HEK293 (cell line): ENCODE results near the gene AMPD1.

ENCODE experiments used
- CTCF ChIA-PET: fragments of 350-600 bp; formaldehyde crosslinking; extraction: SDS; loops from one replicate; lab custom pipeline; 2021; ENCODE audit warnings: antibody characterized with exemption; lab: Yijun Ruan, JAX
- POLR2A ChIA-PET: fragments of 300-600 bp; formaldehyde crosslinking; extraction: SDS; loops from one replicate; lab custom pipeline; 2020; ENCODE audit warnings: antibody characterized with exemption, inconsistent platforms; lab: Yijun Ruan, JAX
- H3K27ac ChIP-seq: fragments of 200-500 bp; sonication (Bioruptor generic); 2 replicates; pipeline ENCODE4 v1.5.1; 2014; ENCODE audit warnings: low read depth, low read length, control low read depth, inconsistent platforms; ENCODE audit errors: extremely low read depth
- H3K36me3 ChIP-seq, 2 experiments: fragments of 200-500 bp in 1 of 2; sonication (Bioruptor generic) in 1 of 2; 1 replicate in 1 of 2; 2 replicates in 1 of 2; pipeline ENCODE4 v1.5.1; 2014 to 2017; ENCODE audit warnings: inconsistent platforms in 2 of 2, low read length in 2 of 2; ENCODE audit not compliant: control insufficient read depth in 2 of 2, insufficient read depth in 1 of 2
- H3K4me1 ChIP-seq: fragments of 200-500 bp; sonication (Bioruptor generic); 2 replicates; pipeline ENCODE4 v1.5.1; 2014; ENCODE audit warnings: mild to moderate bottlenecking, low read length, inconsistent platforms; ENCODE audit not compliant: control insufficient read depth, insufficient read depth
- H3K4me3 ChIP-seq: 2 replicates; pipeline ENCODE4 v1.5.1; 2011; ENCODE audit warnings: low read depth, mild to moderate bottlenecking, control low read depth, low read length, moderate library complexity
- H3K9me3 ChIP-seq: fragments of 200-500 bp; sonication (Bioruptor generic); 2 replicates; pipeline ENCODE4 v1.5.1; 2014; ENCODE audit warnings: low read depth, low read length, inconsistent platforms; ENCODE audit not compliant: control insufficient read depth, insufficient read depth
- GLIS2 ChIP-seq: fragments of 450-650 bp; formaldehyde crosslinking; IDR thresholded peaks from 2 replicates; pipeline ENCODE4 v1.5.1; 2016; ENCODE audit warnings: missing biosample characterization, missing genetic modification characterization
- KLF8 ChIP-seq: fragments of 450-650 bp; formaldehyde crosslinking; IDR thresholded peaks from 2 replicates; pipeline ENCODE4 v1.5.1; 2016; ENCODE audit warnings: missing biosample characterization, missing genetic modification characterization
- KLF9 ChIP-seq: fragments of 450-650 bp; formaldehyde crosslinking; IDR thresholded peaks from 2 replicates; pipeline ENCODE4 v1.5.1; 2016; ENCODE audit warnings: missing biosample characterization, missing genetic modification characterization, low read depth
- MZF1 ChIP-seq: fragments of 450-650 bp; formaldehyde crosslinking; IDR thresholded peaks from 2 replicates; pipeline ENCODE4 v1.5.1; 2017; ENCODE audit warnings: missing biosample characterization, missing genetic modification characterization, borderline replicate concordance
- SALL2 ChIP-seq: fragments of 450-650 bp; formaldehyde crosslinking; IDR thresholded peaks from 2 replicates; pipeline ENCODE4 v1.5.0; 2017; ENCODE audit warnings: missing biosample characterization, mild to moderate bottlenecking, missing genetic modification characterization, borderline replicate concordance
- SP3 ChIP-seq: fragments of 450-650 bp; formaldehyde crosslinking; IDR thresholded peaks from 2 replicates; pipeline ENCODE4 v1.5.1; 2016; ENCODE audit warnings: missing biosample characterization, missing genetic modification characterization
- ZBTB20 ChIP-seq: fragments of 450-650 bp; formaldehyde crosslinking; IDR thresholded peaks from 2 replicates; pipeline ENCODE4 v1.5.1; 2016; ENCODE audit warnings: missing biosample characterization, missing genetic modification characterization
- ZBTB7A ChIP-seq: fragments of 450-650 bp; formaldehyde crosslinking; IDR thresholded peaks from 2 replicates; pipeline ENCODE4 v1.5.1; 2016; ENCODE audit warnings: low read depth, missing biosample characterization, missing genetic modification characterization
- ZBTB8A ChIP-seq: fragments of 450-650 bp; formaldehyde crosslinking; IDR thresholded peaks from 2 replicates; pipeline ENCODE4 v1.5.1; 2016; ENCODE audit warnings: missing biosample characterization, missing genetic modification characterization
- ZEB2 ChIP-seq: fragments of 450-650 bp; formaldehyde crosslinking; IDR thresholded peaks from 2 replicates; pipeline ENCODE4 v1.5.1; 2016; ENCODE audit warnings: missing biosample characterization, missing genetic modification characterization
- ZNF10 ChIP-seq: fragments of 450-650 bp; formaldehyde crosslinking; IDR thresholded peaks from 2 replicates; pipeline ENCODE4 v1.5.1; 2017; ENCODE audit warnings: missing biosample characterization, missing genetic modification characterization
- ZNF19 ChIP-seq: fragments of 450-650 bp; formaldehyde crosslinking; IDR thresholded peaks from 2 replicates; pipeline ENCODE4; 2016; ENCODE audit warnings: missing biosample characterization, missing genetic modification characterization, low read depth
- ZNF391 ChIP-seq: fragments of 450-650 bp; formaldehyde crosslinking; IDR thresholded peaks from 2 replicates; pipeline ENCODE4 v1.5.1; 2016; ENCODE audit warnings: low read depth, missing biosample characterization, missing genetic modification characterization, borderline replicate concordance
- ZNF423 ChIP-seq: fragments of 450-650 bp; formaldehyde crosslinking; IDR thresholded peaks from 2 replicates; pipeline ENCODE4 v1.5.1; 2016; ENCODE audit warnings: missing biosample characterization, missing genetic modification characterization
- ZNF433 ChIP-seq: fragments of 450-650 bp; formaldehyde crosslinking; IDR thresholded peaks from 2 replicates; pipeline ENCODE4 v1.5.1; 2016; ENCODE audit warnings: missing biosample characterization, missing genetic modification characterization, low read depth
- ZNF658 ChIP-seq: fragments of 450-650 bp; formaldehyde crosslinking; IDR thresholded peaks from 2 replicates; pipeline ENCODE4; 2016; ENCODE audit warnings: missing biosample characterization, missing genetic modification characterization
- ZNF660 ChIP-seq: fragments of 450-650 bp; IDR thresholded peaks from 2 replicates; pipeline ENCODE4 v1.5.1; 2018; ENCODE audit warnings: missing biosample characterization, mild to moderate bottlenecking, missing genetic modification characterization
- ZNF777 ChIP-seq: fragments of 450-650 bp; formaldehyde crosslinking; IDR thresholded peaks from 2 replicates; pipeline ENCODE4 v1.5.1; 2017; ENCODE audit warnings: missing biosample characterization, missing genetic modification characterization, borderline replicate concordance
- ZNF792 ChIP-seq: fragments of 450-650 bp; formaldehyde crosslinking; IDR thresholded peaks from 2 replicates; pipeline ENCODE4 v1.5.1; 2016; ENCODE audit warnings: missing biosample characterization, missing genetic modification characterization
- ZSCAN16 ChIP-seq: fragments of 450-650 bp; formaldehyde crosslinking; IDR thresholded peaks from 2 replicates; pipeline ENCODE4 v1.5.1; 2016; ENCODE audit warnings: missing biosample characterization, missing genetic modification characterization
- TF ChIP-seq, protein P1 (sequence below): fragments of 450-650 bp; formaldehyde crosslinking; IDR thresholded peaks from 2 replicates; pipeline ENCODE4 v1.5.1; 2016; ENCODE audit warnings: missing biosample characterization, missing genetic modification characterization
- TF ChIP-seq, protein P2 (sequence below): fragments of 450-650 bp; formaldehyde crosslinking; IDR thresholded peaks from 2 replicates; pipeline ENCODE4 v1.5.1; 2016; ENCODE audit warnings: missing biosample characterization, missing genetic modification characterization
- TF ChIP-seq, protein P3 (sequence below): fragments of 450-650 bp; formaldehyde crosslinking; IDR thresholded peaks from 2 replicates; pipeline ENCODE4 v1.5.1; 2016; ENCODE audit warnings: missing biosample characterization, missing genetic modification characterization
- TF ChIP-seq, protein P4 (sequence below): fragments of 450-650 bp; formaldehyde crosslinking; IDR thresholded peaks from 2 replicates; pipeline ENCODE4 v1.5.1; 2016; ENCODE audit warnings: missing biosample characterization, missing genetic modification characterization

AMPD1 gene

GRCh38 chr1:114670083-114671010, 25.0 kb downstream of the AMPD1 start (continued):
- TF ChIP-seq ZNF792 (0 out of 2 replicates have a peak, but pooled peaks have one; percentile 58), ZNF19 (tag by site-specific recombination) (no peak), GLIS2 (tag by site-specific recombination) (peak; percentile 57; the same call in 1 of the 2 replicates), ZNF391 (tag by site-specific recombination) (0 out of 2 replicates have a peak, but pooled peaks have one; percentile 24), ZNF433 (tag by site-specific recombination) (no peak), ZNF660 (tag by site-specific recombination) (0 out of 2 replicates have a peak, but pooled peaks have one; percentile 23), ZNF658 (tag by site-specific recombination) (no peak), KLF8 (tag by site-specific recombination) (peak; percentile 69), SALL2 (tag by site-specific recombination) (no peak), ZNF10 (tag by site-specific recombination) (peak; percentile 66; the same call in 1 of the 2 replicates), ZBTB20 (tag by site-specific recombination) (0 out of 2 replicates have a peak, but pooled peaks have one; percentile 44)
- TF ChIP-seq, protein P1, sequence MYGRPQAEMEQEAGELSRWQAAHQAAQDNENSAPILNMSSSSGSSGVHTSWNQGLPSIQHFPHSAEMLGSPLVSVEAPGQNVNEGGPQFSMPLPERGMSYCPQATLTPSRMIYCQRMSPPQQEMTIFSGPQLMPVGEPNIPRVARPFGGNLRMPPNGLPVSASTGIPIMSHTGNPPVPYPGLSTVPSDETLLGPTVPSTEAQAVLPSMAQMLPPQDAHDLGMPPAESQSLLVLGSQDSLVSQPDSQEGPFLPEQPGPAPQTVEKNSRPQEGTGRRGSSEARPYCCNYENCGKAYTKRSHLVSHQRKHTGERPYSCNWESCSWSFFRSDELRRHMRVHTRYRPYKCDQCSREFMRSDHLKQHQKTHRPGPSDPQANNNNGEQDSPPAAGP (tag by site-specific recombination): peak; percentile 66
- TF ChIP-seq, protein P2, sequence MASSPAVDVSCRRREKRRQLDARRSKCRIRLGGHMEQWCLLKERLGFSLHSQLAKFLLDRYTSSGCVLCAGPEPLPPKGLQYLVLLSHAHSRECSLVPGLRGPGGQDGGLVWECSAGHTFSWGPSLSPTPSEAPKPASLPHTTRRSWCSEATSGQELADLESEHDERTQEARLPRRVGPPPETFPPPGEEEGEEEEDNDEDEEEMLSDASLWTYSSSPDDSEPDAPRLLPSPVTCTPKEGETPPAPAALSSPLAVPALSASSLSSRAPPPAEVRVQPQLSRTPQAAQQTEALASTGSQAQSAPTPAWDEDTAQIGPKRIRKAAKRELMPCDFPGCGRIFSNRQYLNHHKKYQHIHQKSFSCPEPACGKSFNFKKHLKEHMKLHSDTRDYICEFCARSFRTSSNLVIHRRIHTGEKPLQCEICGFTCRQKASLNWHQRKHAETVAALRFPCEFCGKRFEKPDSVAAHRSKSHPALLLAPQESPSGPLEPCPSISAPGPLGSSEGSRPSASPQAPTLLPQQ (tag by site-specific recombination): peak; percentile 37; the same call in 1 of the 2 replicates
- TF ChIP-seq, protein P3, sequence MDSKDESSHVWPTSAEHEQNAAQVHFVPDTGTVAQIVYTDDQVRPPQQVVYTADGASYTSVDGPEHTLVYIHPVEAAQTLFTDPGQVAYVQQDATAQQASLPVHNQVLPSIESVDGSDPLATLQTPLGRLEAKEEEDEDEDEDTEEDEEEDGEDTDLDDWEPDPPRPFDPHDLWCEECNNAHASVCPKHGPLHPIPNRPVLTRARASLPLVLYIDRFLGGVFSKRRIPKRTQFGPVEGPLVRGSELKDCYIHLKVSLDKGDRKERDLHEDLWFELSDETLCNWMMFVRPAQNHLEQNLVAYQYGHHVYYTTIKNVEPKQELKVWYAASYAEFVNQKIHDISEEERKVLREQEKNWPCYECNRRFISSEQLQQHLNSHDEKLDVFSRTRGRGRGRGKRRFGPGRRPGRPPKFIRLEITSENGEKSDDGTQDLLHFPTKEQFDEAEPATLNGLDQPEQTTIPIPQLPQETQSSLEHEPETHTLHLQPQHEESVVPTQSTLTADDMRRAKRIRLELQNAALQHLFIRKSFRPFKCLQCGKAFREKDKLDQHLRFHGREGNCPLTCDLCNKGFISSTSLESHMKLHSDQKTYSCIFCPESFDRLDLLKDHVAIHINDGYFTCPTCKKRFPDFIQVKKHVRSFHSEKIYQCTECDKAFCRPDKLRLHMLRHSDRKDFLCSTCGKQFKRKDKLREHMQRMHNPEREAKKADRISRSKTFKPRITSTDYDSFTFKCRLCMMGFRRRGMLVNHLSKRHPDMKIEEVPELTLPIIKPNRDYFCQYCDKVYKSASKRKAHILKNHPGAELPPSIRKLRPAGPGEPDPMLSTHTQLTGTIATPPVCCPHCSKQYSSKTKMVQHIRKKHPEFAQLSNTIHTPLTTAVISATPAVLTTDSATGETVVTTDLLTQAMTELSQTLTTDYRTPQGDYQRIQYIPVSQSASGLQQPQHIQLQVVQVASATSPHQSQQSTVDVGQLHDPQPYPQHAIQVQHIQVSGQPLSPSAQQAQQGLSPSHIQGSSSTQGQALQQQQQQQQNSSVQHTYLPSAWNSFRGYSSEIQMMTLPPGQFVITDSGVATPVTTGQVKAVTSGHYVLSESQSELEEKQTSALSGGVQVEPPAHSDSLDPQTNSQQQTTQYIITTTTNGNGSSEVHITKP (tag by site-specific recombination): peak; percentile 60

GRCh38 chr1:114669562-114670082, 25.7 kb downstream of the AMPD1 start, which contains the start of gene DENND2C:
DENND2C (minus strand) TSS chr1:114670049; CDS start chr1:114625984, 44,065 bp downstream.
- ChIA-PET POLR2A (interaction anchor here (0.5 to 2.4 kb wide), 11 partner anchors 9 to 866 kb away, joined by 3 to 15 read pairs (median 4); partner anchors contain the start of genes BCAS2, NRAS and TRIM33), CTCF (interaction anchor here (0.5 to 1.6 kb wide), 8 partner anchors 14 to 430 kb away, joined by 3 to 6 read pairs (median 4); partner anchors contain the start of gene AMPD1)
- peak within 1 kb of the TSS; percentile 65 for H3K27ac ChIP-seq
- peaks cover 6% of the 10 kb centered on the region; the same call in 1 of the 2 replicates for H3K4me1 ChIP-seq
- H3K4me3 ChIP-seq: peak within 1 kb of the TSS; percentile 80
- no peaks in the 10 kb centered on the region for H3K36me3 ChIP-seq
- no peaks in the 10 kb centered on the region for H3K9me3 ChIP-seq
- TF ChIP-seq SP3 (tag by site-specific recombination): peak; percentile 80; the same call in 1 of the 2 replicates
- 0 out of 2 replicates have a peak, but pooled peaks have one; percentile 44 for TF ChIP-seq ZBTB7A (tag by site-specific recombination)
- TF ChIP-seq KLF9: peak; percentile 84
- TF ChIP-seq ZEB2: peak; percentile 91
- peak; percentile 66 for TF ChIP-seq ZNF777
- TF ChIP-seq, protein P4, sequence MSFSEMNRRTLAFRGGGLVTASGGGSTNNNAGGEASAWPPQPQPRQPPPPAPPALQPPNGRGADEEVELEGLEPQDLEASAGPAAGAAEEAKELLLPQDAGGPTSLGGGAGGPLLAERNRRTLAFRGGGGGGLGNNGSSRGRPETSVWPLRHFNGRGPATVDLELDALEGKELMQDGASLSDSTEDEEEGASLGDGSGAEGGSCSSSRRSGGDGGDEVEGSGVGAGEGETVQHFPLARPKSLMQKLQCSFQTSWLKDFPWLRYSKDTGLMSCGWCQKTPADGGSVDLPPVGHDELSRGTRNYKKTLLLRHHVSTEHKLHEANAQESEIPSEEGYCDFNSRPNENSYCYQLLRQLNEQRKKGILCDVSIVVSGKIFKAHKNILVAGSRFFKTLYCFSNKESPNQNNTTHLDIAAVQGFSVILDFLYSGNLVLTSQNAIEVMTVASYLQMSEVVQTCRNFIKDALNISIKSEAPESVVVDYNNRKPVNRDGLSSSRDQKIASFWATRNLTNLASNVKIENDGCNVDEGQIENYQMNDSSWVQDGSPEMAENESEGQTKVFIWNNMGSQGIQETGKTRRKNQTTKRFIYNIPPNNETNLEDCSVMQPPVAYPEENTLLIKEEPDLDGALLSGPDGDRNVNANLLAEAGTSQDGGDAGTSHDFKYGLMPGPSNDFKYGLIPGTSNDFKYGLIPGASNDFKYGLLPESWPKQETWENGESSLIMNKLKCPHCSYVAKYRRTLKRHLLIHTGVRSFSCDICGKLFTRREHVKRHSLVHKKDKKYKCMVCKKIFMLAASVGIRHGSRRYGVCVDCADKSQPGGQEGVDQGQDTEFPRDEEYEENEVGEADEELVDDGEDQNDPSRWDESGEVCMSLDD: peak; percentile 82
- TF ChIP-seq, protein P1 (tag by site-specific recombination): 0 out of 2 replicates have a peak, but pooled peaks have one; percentile 17
- no peak for TF ChIP-seq ZSCAN16
- 0 out of 2 replicates have a peak, but pooled peaks have one; percentile 29 for TF ChIP-seq ZNF423
- TF ChIP-seq ZNF792: no peak
- TF ChIP-seq MZF1 (tag by site-specific recombination): no peak
- peak; percentile 56; the same call in 1 of the 2 replicates for TF ChIP-seq ZBTB8A (tag by site-specific recombination)
